Measurements from ENCODE around the gene ANKMY1. TPM values are rescaled to one million over a fixed set of nuclear protein-coding genes. Genes with fewer than 3 reads are reported as not detected.

Gene ANKMY1
- total and polyA plus RNA-seq, 12 donors: 1.9 to 15.6 (median 5.3) TPM

GRCh38 chr2:240573516-240574385 lies 16.0 kb upstream of the ANKMY1 start:
- peak in 1 of 2 donors; percentile 9 for DNase-seq
- Histone ChIP-seq H3K4me3 (no peak overlapping the region), H3K36me3 (peaks cover 0 to 70% (median 41%) of the 10 kb centered on the region in 9 donors), H3K27me3 (no peaks in the 10 kb centered on the region), H3K27ac (no peak overlapping the region), H3K9me3 (no peaks in the 10 kb centered on the region), H3K4me1 (peaks cover 7 to 37% (median 32%) of the 10 kb centered on the region in 9 donors)
- ATAC-seq: no peak
- 89 to 90% methylated on average over 35 to 37 of the region's 37 CpGs for WGBS, 2 donors
- TF ChIP-seq, protein P1, sequence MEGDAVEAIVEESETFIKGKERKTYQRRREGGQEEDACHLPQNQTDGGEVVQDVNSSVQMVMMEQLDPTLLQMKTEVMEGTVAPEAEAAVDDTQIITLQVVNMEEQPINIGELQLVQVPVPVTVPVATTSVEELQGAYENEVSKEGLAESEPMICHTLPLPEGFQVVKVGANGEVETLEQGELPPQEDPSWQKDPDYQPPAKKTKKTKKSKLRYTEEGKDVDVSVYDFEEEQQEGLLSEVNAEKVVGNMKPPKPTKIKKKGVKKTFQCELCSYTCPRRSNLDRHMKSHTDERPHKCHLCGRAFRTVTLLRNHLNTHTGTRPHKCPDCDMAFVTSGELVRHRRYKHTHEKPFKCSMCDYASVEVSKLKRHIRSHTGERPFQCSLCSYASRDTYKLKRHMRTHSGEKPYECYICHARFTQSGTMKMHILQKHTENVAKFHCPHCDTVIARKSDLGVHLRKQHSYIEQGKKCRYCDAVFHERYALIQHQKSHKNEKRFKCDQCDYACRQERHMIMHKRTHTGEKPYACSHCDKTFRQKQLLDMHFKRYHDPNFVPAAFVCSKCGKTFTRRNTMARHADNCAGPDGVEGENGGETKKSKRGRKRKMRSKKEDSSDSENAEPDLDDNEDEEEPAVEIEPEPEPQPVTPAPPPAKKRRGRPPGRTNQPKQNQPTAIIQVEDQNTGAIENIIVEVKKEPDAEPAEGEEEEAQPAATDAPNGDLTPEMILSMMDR (IDR thresholded peaks at IDR 0.05): no peak
- intact Hi-C loops (cut with DNase I): no loop called here

DNA sequence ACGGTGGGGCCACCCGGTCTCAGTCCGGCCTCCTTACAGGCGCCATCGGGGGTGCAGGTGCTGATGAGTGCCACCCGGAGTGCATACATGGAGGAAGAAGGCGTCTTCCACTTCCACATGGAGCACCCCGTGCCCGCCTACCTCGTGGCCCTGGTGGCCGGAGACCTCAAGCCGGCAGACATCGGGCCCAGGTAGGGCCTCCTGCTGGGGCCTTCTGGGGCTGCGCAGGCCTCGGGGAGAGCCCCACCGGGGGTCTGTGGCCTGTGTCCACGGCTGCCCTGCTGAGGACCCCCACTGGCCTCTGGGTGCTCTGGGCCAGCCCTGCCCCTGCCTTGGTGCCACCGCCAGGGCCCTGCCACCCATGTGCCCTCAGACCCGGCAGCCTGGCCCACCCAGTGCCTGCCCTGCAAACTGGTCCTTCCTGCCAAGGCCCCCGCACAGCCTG lies 15.3 kb upstream of the ANKMY1 start:
- no peaks in the 10 kb centered on the region for H3K27me3 ChIP-seq
- no peak overlapping the region for H3K27ac ChIP-seq
- peaks cover 7 to 31% (median 27%) of the 10 kb centered on the region in 9 donors for H3K4me1 ChIP-seq
- no peak overlapping the region for H3K4me3 ChIP-seq
- 89 to 90% methylated on average over 17 to 20 of the region's 20 CpGs for WGBS, 2 donors
- ATAC-seq (no peak), DNase-seq (peak in 1 of 2 donors; percentile 14)
- TF ChIP-seq, protein P1 (IDR thresholded peaks at IDR 0.05): no peak
- peaks cover 0 to 64% (median 40%) of the 10 kb centered on the region in 9 donors for H3K36me3 ChIP-seq
- intact Hi-C loops (cut with DNase I): no loop called here
- no peaks in the 10 kb centered on the region for H3K9me3 ChIP-seq

DNA sequence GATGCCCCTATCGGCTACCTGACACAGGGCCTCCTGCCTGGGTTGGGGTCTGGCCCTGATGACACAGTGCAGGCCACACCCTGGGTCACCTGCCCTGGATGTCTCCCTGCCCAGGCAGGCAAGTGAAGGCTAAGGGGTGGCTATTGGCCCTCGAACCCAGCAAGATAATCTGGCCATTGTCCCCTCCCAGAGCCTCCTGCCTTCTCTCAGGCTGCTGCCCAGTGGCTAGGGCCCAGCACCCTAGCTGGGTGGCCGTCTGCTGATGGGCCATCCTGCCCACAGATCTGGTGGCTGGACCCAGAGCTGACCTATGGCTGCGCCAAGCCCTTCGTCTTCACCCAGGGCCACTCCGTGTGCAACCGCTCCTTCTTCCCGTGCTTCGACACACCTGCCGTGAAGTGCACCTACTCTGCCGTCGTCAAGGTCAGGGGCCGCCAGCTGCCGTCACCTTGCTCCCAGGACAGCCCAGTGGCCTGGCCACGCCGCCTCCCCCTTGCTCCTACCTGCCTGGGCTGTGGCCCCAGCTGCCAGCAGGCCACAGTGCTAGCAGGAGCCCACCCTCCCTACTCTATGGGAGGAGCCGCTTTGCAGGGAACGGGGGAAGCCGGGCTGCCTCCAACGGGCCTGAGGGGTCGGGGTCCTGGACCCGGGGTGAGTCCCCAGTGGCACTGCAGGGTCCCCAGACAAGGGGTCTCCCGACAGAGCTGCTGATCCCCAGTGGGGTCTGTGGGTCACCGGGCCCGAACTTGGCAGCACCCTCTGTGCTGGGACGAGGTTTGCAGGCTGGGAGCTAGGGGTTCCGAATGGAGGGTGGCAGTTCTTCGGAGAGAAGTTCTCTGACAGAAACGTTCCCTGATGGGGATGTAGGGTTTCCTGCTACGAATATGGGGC lies 14.6 kb upstream of the ANKMY1 start:
- H3K27me3 ChIP-seq: no peaks in the 10 kb centered on the region
- peaks cover 7 to 34% (median 29%) of the 10 kb centered on the region in 9 donors for H3K4me1 ChIP-seq
- peaks cover 0 to 57% (median 33%) of the 10 kb centered on the region in 9 donors for H3K36me3 ChIP-seq
- intact Hi-C loops (cut with DNase I): no loop called here
- no peak overlapping the region for H3K4me3 ChIP-seq
- TF ChIP-seq, protein P1 (IDR thresholded peaks at IDR 0.05): no peak
- H3K27ac ChIP-seq: no peak overlapping the region
- H3K9me3 ChIP-seq: no peaks in the 10 kb centered on the region
- ATAC-seq (no peak), DNase-seq (peak in 1 of 2 donors; percentile 10)
- 88 to 89% methylated on average over 30 of the region's 30 CpGs for WGBS, 2 donors

- Histone ChIP-seq H3K36me3 (peaks cover 0 to 48% (median 23%) of the 10 kb centered on the region in 9 donors), H3K4me1 (peaks cover 13 to 43% (median 39%) of the 10 kb centered on the region in 9 donors), H3K4me3 (no peak overlapping the region), H3K27ac (no peak overlapping the region), H3K9me3 (no peaks in the 10 kb centered on the region), H3K27me3 (no peaks in the 10 kb centered on the region)
- TF ChIP-seq, protein P1 (IDR thresholded peaks at IDR 0.05): no peak
- intact Hi-C loops (cut with DNase I): no loop called here
- 85 to 91% methylated on average over 18 of the region's 18 CpGs for WGBS, 2 donors
- ATAC-seq (no peak), DNase-seq (peak in 1 of 2 donors; percentile 10)
These were observed 13.7 kb upstream of the ANKMY1 start for GRCh38 chr2:240571314-240571973.
